Measurements from ENCODE around the gene DOK6.

DOK6 gene

GRCh38 chr18:69727912-69728572 lies 327.4 kb downstream of the DOK6 start:
- no peak for TF ChIP-seq CTCF (conservative IDR thresholded peaks at IDR 0.05; ENCODE audit: low read depth, low read length)
- no peak for DNase-seq (ENCODE audit: low read depth)
- no peak overlapping the region for H3K4me3 ChIP-seq (ENCODE audit: low read depth, low read length)

- H3K4me3 ChIP-seq (ENCODE audit: low read depth, low read length) = no peak overlapping the region
- TF ChIP-seq CTCF (conservative IDR thresholded peaks at IDR 0.05; ENCODE audit: low read depth, low read length) = no peak
- no peak for DNase-seq (ENCODE audit: low read depth)
Observed at GRCh38 chr18:69730664-69731063, 330.0 kb downstream of the DOK6 start.

DNA sequence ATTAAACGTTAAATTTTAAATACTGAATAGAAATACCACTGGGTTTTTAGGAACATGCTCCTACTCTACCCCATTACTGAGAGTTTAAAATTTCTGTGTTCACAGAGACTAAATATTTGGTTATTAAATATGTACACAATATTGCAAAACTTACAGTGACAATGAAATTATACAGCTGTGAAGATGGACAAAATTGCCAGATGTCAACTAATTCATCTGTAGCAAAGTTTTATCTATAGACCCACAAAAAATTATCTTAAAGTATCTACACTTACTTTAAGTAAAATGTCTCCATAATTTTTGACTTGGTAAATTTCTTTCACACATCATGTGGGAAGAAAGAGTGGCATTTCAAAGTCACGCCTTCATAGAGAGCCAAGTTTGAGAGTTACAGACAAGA lies 333.8 kb downstream of the DOK6 start:
- TF ChIP-seq CTCF (conservative IDR thresholded peaks at IDR 0.05; ENCODE audit: low read depth, low read length) = no peak
- no peak overlapping the region for H3K4me3 ChIP-seq (ENCODE audit: low read depth, low read length)
- DNase-seq (ENCODE audit: low read depth) = no peak

DNA sequence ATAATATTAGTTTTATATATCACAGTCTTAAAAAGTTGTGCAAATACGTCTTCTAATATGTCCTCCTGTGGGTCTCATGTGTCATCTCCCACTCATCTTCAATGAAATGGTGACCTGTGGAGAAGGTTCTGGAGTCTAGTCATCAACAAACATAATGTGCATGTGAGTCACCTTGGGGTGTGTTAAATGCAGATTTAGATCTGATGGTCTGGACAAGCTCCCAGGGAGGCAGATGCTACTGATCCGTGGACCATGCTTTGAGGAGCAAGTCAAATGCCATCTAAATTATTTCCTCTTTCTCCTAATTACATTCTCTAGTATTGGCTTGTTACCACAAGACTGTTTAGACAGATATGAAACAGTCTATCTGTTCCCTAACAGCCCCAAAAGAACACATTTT lies 336.0 kb downstream of the DOK6 start:
- H3K4me3 ChIP-seq (ENCODE audit: low read depth, low read length) = no peak overlapping the region
- DNase-seq (ENCODE audit: low read depth) = no peak
- no peak for TF ChIP-seq CTCF (conservative IDR thresholded peaks at IDR 0.05; ENCODE audit: low read depth, low read length)

DNA sequence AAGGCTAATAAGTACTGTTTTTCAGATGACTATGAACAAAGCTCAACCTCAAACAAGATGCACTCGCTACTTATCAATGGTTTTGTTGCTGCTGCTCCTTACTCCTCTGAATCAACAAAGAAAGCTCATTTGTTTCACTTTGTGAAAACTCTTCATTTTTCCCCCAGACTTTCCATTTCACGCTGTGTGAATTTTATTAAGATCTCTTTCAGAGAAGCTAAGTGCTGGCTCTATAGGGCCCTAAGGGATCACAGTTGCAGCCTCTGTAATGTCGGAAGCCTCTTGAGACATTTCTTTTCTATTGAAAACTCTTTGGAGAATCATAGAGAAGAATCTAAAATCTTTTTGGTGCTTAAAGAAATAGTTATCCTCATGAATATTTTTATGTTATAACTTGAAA lies 337.2 kb downstream of the DOK6 start:
- TF ChIP-seq CTCF (conservative IDR thresholded peaks at IDR 0.05; ENCODE audit: low read depth, low read length) = no peak
- DNase-seq (ENCODE audit: low read depth) = no peak
- H3K4me3 ChIP-seq (ENCODE audit: low read depth, low read length) = no peak overlapping the region

GRCh38 chr18:69747388-69747787 lies 346.7 kb downstream of the DOK6 start:
- H3K4me3 ChIP-seq (ENCODE audit: low read depth, low read length) = no peak overlapping the region
- DNase-seq (ENCODE audit: low read depth) = no peak
- no peak for TF ChIP-seq CTCF (conservative IDR thresholded peaks at IDR 0.05; ENCODE audit: low read depth, low read length)

GRCh38 chr18:69752737-69753380 lies 352.2 kb downstream of the DOK6 start:
- no peak for TF ChIP-seq CTCF (conservative IDR thresholded peaks at IDR 0.05; ENCODE audit: low read depth, low read length)
- H3K4me3 ChIP-seq (ENCODE audit: low read depth, low read length) = no peak overlapping the region

More at GRCh38 chr18:69752737-69753380, 352.2 kb downstream of the DOK6 start:
- DNase-seq (ENCODE audit: low read depth) = no peak
